Measurements from ENCODE around the gene GLCE.

DNA sequence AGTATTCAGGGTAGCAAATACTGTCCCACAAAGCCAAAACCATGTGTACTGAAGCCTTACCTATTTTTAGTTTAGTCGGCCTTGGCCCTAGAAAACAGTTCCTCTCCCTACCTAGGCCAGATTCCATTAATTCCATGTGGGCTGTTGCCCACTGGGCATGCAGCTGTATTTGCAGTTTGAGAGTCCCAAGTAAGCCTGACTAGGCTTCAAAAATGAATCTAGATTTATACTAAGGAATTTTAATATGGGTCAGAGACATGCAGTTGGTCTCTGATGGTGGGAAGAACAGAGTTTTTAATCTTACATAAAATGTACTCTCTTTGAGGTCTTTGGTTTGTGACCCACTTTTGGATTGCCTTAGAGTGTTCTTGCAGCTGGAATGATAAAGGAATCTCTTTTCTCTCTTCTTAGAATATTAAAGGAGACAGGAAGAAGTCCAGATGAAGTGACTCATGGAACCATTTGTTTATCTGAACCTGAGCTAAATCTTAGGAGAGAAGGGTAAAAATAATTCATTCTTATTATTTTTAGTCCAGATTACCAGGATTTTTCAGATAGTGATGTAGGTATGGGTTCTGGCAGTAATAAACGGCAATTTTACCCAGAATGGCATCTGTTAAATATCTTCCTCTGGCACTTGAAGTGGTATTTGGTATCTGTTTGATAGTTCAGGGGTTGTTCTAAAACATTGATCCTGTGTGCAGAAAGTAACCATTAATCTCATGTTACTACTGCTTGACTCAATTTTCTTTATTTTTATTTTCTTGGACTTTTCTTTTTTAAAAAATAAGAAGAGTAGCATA, 33.8 kb downstream of the GLCE start:
- TF ChIP-seq EZH2phosphoT487 (IDR thresholded peaks at IDR 0.05; ENCODE audit: insufficient read depth, low read depth) (no peak), EZH2 (IDR thresholded peaks at IDR 0.05; ENCODE audit: insufficient read depth, poor library complexity, severe bottlenecking) (no peak)

Measured in GM23248 (cell line).